ENCODE data around the gene SLC39A8. TPM values are rescaled to one million over a fixed set of nuclear protein-coding genes. Genes with fewer than 3 reads are reported as not detected.
"Not testable (repeated sequence)": the region's sequence is repeated elsewhere in the genome, so short reads cannot be mapped to it uniquely, and the experiment has no call there.

SLC39A8 gene
- total RNA-seq, 1 donor from 2014 or later: 12.5 TPM

GRCh38 chr4:102301167-102301566 is 44.1 kb downstream of the SLC39A8 start:
- DNase-seq (ENCODE audit: low read depth, low spot score): no peak

DNA sequence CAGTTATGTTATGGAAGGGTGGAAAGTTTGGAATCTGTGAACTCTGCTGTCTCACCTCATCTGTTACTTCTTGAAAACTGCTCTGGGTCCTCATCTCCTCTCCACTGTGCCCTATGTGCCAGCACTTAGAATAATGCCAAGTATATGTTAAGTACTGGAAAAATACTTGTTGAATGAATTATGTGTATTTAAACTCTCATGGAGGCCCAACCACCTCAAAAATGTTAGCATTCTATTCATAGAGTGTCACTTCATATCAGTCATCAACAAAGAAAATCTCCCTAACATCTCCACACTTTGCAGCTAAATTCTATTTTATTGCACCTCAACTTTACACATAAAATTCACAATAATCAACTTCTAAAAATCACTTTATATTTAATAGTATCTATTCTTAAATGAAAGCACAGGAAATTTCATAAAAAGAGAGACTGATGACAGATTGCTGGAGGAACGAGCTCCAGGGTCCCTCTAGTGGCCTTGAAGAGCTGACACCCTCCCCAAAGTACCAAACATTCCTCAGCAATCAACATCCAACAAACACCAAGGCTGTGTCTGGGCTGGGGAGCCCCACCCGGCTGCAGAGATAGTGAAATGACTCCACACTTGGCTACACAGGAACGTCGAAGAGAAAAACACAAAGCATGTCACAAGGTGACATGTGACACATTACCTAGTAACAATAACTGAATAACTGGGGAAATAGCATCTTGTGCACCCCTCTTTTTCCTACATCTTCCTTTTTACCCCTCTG is 45.8 kb downstream of the SLC39A8 start:
- peak; percentile 11 for DNase-seq (ENCODE audit: low read depth, low spot score)

GRCh38 chr4:102298716-102299115 is 46.6 kb downstream of the SLC39A8 start:
- no peak for DNase-seq (ENCODE audit: low read depth, low spot score)

DNA sequence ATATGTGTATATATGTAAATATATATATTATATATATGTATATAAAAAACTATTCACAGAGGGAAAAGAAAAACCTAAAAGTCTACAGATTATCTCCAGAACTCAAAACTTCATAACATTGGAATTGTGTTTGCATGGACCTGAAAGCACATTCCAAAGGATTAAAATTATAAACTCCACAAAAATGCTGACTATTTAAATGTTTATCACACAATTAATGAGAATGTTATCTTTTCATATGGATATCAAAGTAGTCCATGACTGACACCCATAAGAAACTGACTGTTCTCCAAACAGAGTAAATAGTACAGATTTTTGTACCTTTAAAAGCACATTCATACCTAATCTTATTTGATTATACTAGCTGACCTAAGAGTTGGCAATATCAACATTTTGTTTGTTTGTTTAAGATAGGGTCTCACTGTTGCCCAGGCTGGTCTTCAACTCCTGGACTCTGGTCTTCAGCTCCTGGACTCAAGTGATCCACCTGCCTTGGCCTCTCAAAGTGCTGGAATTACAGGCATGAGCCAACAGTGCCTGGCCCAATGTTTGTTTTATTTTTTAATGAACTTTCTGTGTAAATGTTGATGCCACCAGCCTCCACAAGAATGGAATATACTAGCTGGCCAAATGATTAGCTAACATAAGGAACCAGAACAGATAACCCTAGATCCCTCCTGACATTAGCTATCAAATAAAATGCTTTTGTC is 50.0 kb downstream of the SLC39A8 start:
- no peak for DNase-seq (ENCODE audit: low read depth, low spot score)

DNA sequence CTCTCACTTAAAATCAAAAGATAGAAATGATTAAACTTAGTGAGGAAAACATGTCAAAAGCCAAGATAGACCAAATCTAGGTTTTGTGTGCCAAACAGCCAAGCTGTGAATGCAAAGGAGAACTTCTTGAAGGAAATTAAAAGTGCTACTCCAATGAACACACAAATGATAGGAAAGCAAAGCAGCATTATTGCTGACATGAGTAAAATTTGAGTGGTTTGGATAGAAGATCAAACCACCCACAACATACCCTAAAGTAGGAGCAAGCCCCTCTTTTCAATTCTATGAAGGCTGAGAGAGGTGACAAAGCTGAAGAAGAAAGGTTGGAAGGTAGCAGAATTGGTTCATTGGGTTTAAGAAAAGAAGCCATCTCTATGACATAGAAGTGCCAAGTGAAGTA is 56.8 kb downstream of the SLC39A8 start:
- DNase-seq (ENCODE audit: low read depth, low spot score): no peak

DNA sequence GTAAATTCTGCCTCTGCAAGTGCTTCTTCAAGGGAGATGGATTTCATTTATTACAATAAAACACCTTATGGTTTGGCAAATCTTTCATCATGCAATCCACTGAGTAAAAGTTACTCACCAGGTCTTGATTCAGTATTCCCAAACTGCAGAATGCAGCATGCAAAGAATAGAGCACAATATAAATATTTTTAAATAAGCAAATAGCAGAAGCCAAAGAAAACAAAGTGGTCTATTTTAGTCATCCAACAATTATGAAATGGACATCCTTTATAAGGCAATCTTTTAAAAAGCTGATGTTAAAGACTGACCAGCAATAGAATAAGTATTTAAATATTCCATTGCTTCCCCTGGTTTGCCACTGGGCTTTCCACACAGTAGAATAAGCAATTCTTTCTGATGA is 59.5 kb downstream of the SLC39A8 start:
- DNase-seq (ENCODE audit: low read depth, low spot score): no peak

DNA sequence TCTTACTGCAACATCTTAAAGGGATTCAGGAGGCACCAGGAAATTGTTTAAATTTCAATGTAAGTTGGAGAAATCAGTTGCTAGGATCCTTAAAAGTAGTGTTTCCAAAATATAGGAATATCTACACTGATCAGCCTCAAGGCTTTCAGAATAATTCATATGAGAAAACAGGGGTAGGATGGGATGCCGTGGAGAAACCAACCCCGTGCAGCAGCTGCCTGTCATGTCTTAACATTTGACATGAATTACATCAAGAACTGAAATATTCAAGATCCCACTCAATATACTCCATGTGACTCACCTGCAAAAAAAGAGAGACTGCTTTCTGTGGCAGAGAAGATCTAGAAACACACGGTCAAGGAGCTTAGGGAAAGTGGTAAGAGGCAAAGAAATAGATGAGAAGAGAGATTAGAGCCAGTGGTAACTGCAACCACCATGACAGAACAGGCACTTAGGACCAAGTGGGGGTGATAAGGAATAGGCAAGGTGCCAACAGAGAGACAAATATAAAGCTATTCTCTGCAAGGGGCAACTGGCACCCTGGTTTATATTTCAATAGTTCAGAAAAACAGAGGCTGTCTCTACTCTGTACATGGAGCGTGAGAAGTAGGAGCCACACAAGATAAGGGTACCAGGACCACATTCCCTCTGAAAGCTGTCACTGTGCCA is 64.0 kb downstream of the SLC39A8 start:
- no peak for DNase-seq (ENCODE audit: low read depth, low spot score)

DNA sequence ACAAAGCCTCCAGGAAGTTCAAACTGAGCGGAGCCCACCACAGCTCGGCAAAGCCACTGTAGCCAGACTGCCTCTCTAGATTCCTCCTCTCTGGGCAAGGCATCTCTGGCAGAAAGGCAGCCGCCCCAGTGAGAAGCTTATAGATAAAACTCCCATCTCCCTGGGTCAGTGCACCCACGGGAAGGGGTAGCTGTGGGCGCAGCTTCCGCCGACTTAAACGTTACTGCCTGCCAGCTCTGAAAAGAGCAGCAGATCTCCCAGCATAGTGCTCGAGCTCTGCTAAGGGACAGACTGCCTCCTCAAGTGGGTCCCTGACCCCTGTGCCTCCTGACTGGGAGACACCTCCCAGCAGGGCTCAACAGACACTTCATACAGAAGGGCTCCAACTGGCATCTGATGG is 72.0 kb downstream of the SLC39A8 start:
- not testable (repeated sequence) for DNase-seq (ENCODE audit: low read depth, low spot score)

GRCh38 chr4:102272318-102272717 is 73.0 kb downstream of the SLC39A8 start:
- DNase-seq (ENCODE audit: low read depth, low spot score): no peak

DNA sequence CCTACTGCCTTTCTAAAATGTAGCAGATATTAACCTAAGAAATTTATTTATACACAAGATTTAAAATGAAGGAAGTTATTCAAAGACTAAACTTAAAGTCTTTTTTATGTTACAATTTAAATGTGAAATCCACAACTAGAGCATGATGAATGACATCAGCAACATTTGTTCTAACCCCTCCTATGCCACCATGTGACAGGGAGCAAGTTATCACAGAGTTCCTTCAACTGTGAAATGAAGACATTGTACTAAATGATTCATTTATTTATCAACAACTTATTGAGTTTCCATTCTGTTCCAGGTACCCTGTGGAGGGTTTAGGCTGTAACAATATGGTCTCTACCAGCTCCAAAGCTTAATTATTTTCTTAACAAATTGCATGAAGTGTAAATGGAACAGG is 76.9 kb downstream of the SLC39A8 start:
- no peak for DNase-seq (ENCODE audit: low read depth, low spot score)

DNA sequence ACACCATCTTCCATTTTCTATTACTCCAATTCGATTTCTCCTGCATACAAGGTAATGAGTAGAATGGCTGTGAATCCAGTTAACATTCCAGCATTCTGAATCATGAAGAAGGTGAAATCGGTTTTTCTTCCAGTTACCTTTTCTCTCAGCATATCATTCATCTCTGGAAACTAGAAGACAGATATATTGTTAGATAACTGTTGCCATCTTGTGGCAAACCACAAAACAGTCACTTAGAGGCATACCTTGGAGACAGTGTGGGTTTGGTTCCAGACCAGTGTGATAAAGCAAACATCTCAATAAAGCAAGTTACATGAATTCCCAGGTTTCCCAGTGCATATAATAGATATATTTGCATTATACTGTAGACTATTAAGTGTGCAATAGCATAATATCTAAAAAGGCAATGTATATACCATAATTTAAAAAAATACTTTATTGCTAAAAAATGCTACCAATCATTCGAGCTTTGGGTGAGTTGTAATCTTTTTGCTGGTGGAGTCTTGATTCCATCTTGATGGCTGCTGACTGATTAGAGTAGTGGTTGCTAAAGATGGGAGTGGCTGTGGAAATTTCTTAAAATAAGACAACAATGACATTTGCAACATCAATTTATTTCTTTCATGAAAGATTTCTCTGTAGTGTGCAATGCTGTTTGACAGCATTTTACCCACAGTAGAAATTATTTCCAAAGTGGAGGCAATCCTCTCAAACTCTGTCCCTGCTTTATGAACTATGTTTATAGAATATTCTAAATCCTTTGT is 82.1 kb downstream of the SLC39A8 start:
- peak; percentile 4 for DNase-seq (ENCODE audit: low read depth, low spot score)

DNA sequence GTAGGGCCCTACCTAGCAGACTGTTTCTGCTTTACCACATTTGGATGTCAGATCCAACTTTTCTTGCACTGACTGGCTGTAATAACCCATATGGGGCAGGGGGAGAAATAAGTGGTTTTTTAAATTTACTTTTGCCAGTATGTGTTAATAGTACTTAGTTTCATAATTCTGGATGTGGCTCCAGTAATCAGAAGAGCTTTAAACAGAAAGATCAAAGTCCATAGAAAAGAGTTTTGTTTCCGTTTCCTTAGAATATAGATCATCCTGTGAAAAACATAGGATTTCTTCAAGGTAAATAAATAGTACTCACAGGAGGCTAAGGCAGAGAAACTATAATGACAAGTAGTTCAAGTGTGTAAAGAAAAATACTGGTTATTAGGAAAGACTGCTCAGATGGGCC is 85.6 kb downstream of the SLC39A8 start:
- no peak for DNase-seq (ENCODE audit: low read depth, low spot score)

GRCh38 chr4:102259081-102259480 is 86.2 kb downstream of the SLC39A8 start:
- no peak for DNase-seq (ENCODE audit: low read depth, low spot score)

- no peak for DNase-seq (ENCODE audit: low read depth, low spot score)
Observed at GRCh38 chr4:102256321-102256720, 89.0 kb downstream of the SLC39A8 start.

- DNase-seq (ENCODE audit: low read depth, low spot score): no peak
Observed at GRCh38 chr4:102253860-102254259, 91.4 kb downstream of the SLC39A8 start.

DNA sequence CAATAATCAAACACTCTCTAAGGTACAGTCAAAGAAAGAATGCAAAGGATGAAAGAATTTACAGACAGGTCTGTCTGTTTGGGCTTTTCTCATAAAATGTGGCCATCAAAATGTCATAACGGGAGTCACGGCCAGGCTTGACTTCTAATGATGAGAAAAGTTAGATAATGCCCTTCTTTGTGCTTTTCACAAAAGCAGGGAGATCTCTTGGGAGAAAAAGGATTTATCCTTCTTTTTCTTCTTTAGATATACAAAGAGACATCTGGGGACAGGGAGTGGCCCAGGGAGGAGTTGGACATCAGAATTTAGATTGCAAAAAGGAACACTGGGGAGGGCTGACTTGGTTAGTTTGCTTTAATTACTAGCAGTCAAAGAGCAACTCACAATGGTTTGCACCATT is 93.1 kb downstream of the SLC39A8 start:
- DNase-seq (ENCODE audit: low read depth, low spot score): no peak

DNA sequence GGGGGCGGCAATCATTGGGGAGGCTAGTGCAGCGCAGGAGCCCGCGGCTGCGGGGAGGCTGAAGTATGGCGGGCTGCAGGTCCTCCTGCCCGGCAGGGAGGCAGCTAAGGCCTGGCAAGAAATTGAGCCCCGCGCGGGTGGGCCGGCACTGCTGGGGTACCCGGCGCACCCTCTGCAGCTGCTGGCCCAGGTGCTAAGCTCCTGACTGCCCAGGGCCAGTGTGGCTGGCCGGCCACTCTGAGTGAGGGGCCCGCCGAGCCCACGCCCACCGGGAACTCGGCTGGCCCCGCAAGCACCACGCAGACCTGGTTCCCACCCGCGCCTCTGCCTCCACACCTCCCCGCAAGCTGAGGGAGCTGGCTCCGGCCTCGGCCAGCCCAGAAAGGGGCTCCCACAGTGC is 94.9 kb downstream of the SLC39A8 start:
- DNase-seq (ENCODE audit: low read depth, low spot score): no peak

DNA sequence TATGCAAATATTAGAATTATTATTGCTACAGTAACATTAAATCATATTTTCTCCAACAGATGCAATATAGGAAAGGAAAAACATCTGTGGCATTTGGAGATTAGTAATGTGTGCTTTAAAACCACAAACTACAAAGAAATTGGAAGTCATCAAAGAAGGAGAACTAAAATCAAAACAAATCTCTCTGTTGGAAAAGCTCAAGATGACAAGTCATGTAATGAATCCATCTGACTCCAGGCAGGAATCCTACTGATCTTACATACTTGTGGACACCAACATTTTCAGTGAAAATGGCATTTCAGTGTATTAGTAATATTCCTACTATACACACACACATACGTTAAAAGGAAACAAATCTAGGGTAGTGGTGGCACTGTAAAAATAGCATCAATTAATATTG is 98.2 kb downstream of the SLC39A8 start:
- no peak for DNase-seq (ENCODE audit: low read depth, low spot score)

DNA sequence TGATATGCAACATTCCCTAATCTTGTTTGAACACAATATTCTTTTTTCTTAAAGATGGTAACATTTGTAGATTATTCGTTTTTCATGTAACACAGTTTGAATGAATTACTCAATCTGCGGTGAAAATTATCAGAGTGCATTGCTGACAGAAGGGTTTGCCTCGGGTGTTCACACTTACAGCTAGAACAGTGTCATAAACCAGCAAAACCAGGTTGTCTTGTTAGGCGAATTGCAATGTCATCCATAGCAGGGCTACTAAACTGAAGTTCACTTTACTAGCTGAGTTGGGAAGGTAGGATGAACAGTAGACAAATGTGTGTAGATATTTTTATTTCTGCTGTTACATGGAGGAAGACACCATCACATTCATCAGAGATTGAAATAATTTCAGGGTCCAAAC is 98.9 kb downstream of the SLC39A8 start:
- DNase-seq (ENCODE audit: low read depth, low spot score): no peak

DNA sequence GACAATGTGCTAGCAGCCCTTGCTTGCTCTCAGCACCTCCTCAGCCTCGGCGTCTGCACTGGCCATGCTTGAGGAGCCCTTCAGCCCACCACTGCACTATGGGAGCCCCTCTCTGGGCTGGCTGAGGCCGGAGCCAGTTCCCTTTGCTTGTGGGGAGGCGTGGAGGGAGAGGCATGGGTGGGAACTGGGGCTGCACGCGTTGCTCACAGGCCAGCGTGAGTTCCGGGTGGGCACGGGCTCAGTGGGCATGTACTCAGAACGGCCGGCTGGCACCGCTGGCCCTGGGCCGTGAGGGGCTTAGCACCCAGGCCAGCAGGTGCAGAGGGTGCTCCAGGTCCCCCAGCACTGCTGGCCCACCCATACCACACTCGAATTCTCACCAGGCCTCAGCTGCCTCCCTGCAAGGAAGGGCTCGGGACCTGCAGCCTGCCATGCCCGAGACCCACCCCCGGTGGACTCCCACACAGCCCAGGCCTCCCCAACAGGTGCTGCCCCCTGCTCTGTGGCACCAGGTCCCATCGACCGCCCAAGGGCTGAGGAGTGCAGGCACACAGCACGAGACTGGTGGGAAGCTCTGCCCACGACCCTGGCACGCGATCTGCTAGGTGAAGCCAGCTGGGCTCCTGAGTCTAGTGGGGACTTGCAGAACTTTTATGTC is 100.3 kb downstream of the SLC39A8 start:
- DNase-seq (ENCODE audit: low read depth, low spot score): no peak

- not testable (repeated sequence) for DNase-seq (ENCODE audit: low read depth, low spot score)
Observed at GRCh38 chr4:102243296-102243695, 102.0 kb downstream of the SLC39A8 start.

All from pulmonary artery endothelial cell (primary cell).